GM18861 (cell line): ENCODE results near the gene MCM5.

Experiments
- ATAC-seq: cut with Tn5 transposase; IDR thresholded peaks from one replicate; pipeline ENCODE4 v1.9.1; 2021; ENCODE audit not compliant: unreplicated experiment

MCM5 gene

GRCh38 chr22:35400501-35400790, 506 bp downstream of the MCM5 start:
- no peak for ATAC-seq

DNA sequence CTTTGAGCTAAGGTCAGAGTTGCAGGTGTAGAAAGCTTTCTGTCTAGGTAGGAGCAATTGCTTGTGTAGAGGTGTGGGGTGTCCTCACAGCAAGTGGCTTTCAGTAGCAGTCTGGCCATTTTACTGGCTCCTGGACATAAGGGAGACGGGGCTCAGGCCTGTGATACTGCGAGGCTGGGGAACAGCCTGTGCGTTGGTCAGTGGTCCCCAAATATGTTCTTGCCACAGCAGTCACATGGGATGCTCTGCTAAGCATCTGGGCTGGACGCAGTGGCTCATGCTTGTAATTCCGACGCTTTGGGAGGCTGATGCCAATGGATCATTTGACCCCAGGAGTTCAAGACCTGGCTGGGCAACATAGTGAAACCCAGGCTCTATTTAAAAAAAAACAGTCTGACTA, 1.9 kb downstream of the MCM5 start:
- ATAC-seq: no peak

DNA sequence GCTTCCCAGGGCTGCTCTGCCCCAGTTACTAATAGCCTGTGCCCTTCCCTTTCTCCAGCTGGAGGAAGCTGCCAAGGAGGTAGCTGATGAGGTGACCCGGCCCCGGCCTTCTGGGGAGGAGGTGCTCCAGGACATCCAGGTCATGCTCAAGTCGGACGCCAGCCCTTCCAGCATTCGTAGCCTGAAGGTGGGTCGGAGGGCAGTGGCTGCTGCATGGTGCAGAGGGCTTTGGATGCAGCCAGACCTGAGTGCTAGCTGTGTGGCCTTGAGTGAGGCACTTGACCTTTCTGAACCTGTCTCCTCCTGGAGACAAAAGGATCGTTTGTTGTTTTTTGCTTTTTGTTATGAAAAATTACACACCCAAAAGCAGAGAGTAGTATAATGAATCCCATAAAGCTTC, 3.4 kb downstream of the MCM5 start:
- no peak for ATAC-seq

GRCh38 chr22:35404176-35404575, 4.2 kb downstream of the MCM5 start:
- ATAC-seq: no peak

GRCh38 chr22:35406443-35406842, 6.5 kb downstream of the MCM5 start:
- ATAC-seq: no peak

DNA sequence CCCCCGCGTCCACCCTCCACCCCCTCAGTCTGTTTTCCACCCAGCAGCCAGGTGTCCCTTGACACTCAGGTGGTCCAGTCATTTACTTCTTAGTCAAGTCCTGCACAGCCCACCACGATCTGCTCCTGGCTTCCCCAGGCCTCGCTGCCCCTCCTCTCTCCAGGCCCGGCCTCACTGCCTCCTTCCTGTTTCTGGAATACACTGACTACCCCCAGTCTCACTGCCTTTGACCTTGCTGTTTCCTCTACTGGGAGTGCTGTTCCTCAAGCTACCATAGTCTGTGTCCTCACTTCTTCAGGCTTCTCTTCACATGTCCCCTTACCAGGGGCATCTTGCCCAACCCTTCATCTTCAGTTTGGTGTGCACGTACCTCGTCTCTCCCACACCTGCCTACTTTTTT, 7.4 kb downstream of the MCM5 start:
- ATAC-seq: no peak

- peak; percentile 65 for ATAC-seq
Observed at GRCh38 chr22:35409783-35410662, 10.1 kb downstream of the MCM5 start.

GRCh38 chr22:35410663-35411034, 10.7 kb downstream of the MCM5 start:
- no peak for ATAC-seq

GRCh38 chr22:35411102-35411501, 11.2 kb downstream of the MCM5 start:
- no peak for ATAC-seq

GRCh38 chr22:35413624-35414023, 13.7 kb downstream of the MCM5 start:
- ATAC-seq: no peak

- no peak for ATAC-seq
Observed at GRCh38 chr22:35417606-35418005, 17.7 kb downstream of the MCM5 start.

- ATAC-seq: no peak
Observed at GRCh38 chr22:35418088-35418487, 18.1 kb downstream of the MCM5 start.

DNA sequence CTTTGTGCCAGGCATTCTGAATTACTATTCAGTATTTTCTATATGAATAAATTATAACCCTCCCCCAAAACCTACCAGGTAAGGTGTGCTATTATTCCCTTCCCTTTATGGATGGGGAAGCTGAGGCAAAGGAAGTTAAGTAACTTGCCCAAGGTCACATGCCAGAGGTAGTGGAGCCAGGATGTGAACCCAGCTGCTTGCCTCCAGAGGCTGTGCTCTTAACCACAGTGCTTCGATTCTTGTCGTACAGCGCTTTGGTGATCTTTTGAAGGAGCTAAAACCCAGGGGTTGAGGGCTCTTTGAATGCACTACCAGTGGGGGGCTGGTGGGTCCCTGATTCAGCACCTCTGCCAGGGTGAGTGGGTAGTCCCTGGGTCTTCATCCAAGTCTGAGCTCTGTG, 18.8 kb downstream of the MCM5 start:
- no peak for ATAC-seq

- ATAC-seq: no peak
Observed at GRCh38 chr22:35419756-35420155, 19.8 kb downstream of the MCM5 start.

DNA sequence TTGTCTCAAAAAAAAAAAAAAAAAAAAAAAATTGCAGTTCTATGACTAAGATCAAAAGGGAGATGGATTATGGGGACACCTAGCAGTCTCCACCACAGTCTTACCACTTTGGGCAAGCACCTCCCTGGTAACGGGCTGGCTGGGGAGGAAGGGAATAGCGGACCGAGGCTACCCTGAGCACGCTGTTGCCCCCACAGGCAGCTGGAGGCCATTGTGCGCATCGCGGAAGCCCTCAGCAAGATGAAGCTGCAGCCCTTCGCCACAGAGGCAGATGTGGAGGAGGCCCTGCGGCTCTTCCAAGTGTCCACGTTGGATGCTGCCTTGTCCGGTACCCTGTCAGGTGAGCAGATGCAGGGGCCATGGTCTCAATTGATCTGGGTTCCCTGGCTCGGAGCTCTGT, 21.2 kb downstream of the MCM5 start:
- no peak for ATAC-seq

DNA sequence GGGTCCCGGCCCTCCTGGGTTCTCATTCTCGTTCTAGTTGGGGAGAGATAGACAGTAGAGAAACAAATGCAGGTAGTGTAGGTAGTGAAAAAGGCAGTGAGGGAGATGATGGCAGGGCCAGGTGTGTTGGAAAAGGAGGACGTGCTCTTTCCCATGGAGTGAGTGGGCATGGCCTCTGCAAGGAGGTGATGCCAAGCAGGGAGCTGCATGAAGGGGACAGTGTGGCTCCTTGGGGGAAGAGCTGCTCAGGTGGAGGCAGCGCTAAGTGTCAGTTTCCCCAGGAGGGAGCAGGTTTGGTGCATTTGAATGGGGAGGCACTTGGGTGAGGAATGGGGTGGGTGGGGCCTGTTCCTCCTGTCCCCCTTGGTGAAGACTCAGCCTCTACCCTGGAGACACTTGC, 22.2 kb downstream of the MCM5 start:
- no peak for ATAC-seq

DNA sequence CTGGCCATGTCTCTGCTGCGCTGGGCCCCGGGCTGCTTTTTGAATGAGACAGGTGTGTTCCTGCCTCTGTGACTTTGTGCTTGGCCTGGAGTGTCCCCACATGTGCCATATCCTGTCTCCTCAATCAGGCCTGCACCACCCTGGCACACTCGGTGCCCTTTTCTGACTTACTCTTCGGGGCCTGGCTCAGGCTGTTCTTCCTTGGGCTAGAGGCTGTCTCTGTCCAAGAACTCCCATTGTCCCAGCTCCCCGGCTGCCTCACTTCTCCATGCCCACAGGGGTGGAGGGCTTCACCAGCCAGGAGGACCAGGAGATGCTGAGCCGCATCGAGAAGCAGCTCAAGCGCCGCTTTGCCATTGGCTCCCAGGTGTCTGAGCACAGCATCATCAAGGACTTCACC, 23.0 kb downstream of the MCM5 start:
- ATAC-seq: no peak

- ATAC-seq: no peak
Observed at GRCh38 chr22:35424081-35424480, 24.1 kb downstream of the MCM5 start.

DNA sequence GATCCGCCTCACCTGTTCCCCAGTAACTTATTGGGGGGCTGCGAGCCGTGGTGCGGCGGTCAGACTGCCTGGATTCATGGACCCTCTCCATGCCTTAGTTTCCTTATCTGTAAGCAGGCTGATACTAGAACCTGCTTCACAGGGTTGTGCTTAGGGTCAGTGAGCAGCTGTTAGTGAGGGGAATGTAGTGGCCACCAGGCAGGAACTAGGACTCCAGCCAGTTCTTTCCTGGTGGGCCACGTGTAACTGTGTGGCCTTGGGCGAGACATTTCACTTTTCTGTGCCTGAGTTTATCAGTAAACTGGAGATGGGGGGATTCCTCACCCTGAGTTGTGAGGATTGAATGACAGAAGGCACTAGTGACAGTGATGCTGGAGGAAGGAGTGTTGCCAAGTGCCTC, 24.8 kb downstream of the MCM5 start:
- no peak for ATAC-seq

GRCh38 chr22:35425546-35425945, 25.6 kb downstream of the MCM5 start:
- no peak for ATAC-seq

DNA sequence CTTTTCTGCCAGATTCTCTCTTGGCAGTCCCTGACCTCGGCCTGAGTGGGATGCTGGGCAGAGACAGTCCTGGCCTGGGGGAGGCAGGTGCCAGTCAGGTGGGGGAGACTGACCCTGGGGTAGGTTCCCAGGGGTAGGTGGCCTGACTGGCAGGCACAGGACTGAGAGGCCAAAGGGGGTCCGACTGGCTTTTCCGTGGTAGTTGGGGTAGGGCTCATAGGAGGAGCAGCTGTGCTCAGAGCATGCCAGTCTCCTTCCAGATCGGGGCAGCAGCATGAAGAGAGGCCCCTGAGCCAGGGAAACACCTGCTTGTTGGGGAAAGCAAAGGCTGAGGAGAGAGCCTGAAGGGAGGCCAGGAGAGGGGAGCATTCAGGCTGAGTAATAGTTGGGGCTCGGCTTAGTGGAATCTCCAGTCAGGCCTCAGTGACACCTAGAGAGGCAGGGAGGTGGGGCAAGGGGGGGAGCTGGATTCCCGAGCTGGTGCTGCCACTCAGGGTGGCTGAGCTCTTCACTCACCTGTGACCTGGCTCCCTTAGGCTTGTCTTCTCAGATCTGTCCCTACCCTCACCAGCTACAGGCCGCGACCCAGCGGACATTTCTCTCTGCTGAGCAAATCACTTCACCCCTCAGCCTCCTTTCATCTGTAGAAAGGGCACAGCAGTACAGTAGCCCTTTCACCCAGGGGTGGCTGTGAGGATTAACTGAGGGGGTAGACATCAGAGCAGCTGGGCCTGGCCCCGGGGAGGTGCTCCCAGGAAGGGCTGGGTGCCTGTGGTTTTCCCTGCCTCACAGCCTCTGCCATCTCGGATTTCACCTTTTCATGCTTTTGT, 26.2 kb downstream of the MCM5 start:
- no peak for ATAC-seq

DNA sequence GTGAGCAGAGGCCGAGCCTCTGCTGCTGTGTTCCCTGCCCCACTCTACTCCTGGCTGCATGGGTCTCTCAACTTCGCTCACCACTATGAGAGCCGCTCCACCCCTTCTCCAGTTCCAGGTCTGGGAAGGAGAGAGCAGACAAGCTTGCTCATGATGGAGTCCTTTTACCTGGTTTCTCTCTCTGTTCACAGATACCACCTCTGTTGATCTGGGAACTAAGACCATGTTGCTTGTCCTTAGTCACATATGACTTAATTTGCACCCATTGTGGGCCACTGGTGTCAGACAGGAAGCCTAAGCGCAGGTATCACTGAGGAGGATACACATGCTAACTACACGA, 26.8 kb downstream of the MCM5 start:
- ATAC-seq: no peak

GRCh38 chr22:35430897-35431322, 31.0 kb downstream of the MCM5 start:
- no peak for ATAC-seq
